A673 (cell line): ENCODE measurements around the gene ZEB2. TPM values are rescaled to one million over a fixed set of nuclear protein-coding genes. Genes with fewer than 3 reads are reported as not detected.
A peak's percentile ranks its signal among the peaks of the same experiment; 100 is the strongest.

Experiments
- BruUV-seq: library from RNA; stranded (reverse); fragments of 400-500 nt; replicated peaks from 2 replicates; lab custom pipeline; 2021; lab: Mats Ljungman, UMichigan
- CTCF ChIA-PET: fragments of 300-600 bp; sonication (Branson Sonifier 250); formaldehyde crosslinking; loops from one replicate; lab custom pipeline; 2022; ENCODE audit warnings: antibody characterized with exemption; lab: Charles Lee
- POLR2A ChIA-PET: fragments of 300-600 bp; sonication (Branson Sonifier 250); formaldehyde crosslinking; loops from one replicate; lab custom pipeline; 2022; ENCODE audit warnings: antibody characterized with exemption; ENCODE audit not compliant: low non-redundant PET; lab: Charles Lee
- DNase-seq: peaks from one replicate; pipeline ENCODE4 v3.0.0-alpha.2; 2015; ENCODE audit warnings: low spot score
- H3K27ac ChIP-seq: fragments of 200-600 bp; sonication (generic); 2 replicates; pipeline ENCODE4 v1.5.1; 2016; ENCODE audit warnings: mixed run types, low read depth, mild to moderate bottlenecking, mixed read lengths, antibody characterized with exemption, low read length; ENCODE audit not compliant: poor library complexity, severe bottlenecking
- H3K27me3 ChIP-seq: fragments of 200-600 bp; sonication (generic); replicated peaks from 2 replicates; pipeline ENCODE4 v1.6.1; 2017; ENCODE audit warnings: mixed run types, low read depth, mild to moderate bottlenecking, mixed read lengths, antibody characterized with exemption, low read length; ENCODE audit not compliant: insufficient read depth, poor library complexity
- H3K36me3 ChIP-seq: fragments of 200-600 bp; sonication (generic); 2 replicates; pipeline ENCODE4 v1.6.1; 2016; ENCODE audit warnings: mixed run types, mild to moderate bottlenecking, mixed read lengths, antibody characterized with exemption, low read length; ENCODE audit not compliant: insufficient read depth, poor library complexity, severe bottlenecking
- H3K4me1 ChIP-seq: fragments of 200-600 bp; sonication (generic); 2 replicates; pipeline ENCODE4 v1.6.1; 2017; ENCODE audit warnings: mixed run types, mild to moderate bottlenecking, mixed read lengths, antibody characterized with exemption, low read length; ENCODE audit not compliant: insufficient read depth, poor library complexity, severe bottlenecking
- H3K4me3 ChIP-seq: fragments of 200-600 bp; sonication (generic); 2 replicates; pipeline ENCODE4 v1.5.1; 2016; ENCODE audit warnings: low read depth, mixed run types, mild to moderate bottlenecking, mixed read lengths, low read length; ENCODE audit not compliant: poor library complexity, severe bottlenecking
- H3K9me3 ChIP-seq: fragments of 200-600 bp; sonication (generic); 2 replicates; pipeline ENCODE4 v1.6.1; 2016; ENCODE audit warnings: mixed run types, low read depth, mild to moderate bottlenecking, mixed read lengths, antibody characterized with exemption, low read length; ENCODE audit not compliant: poor library complexity, severe bottlenecking
- EZH2 ChIP-seq: fragments of 200-600 bp; sonication (generic); IDR thresholded peaks from 2 replicates; pipeline ENCODE4 v1.6.1; 2017; ENCODE audit warnings: borderline replicate concordance, low read depth, mild to moderate bottlenecking, mixed read lengths, antibody characterized with exemption, low read length; ENCODE audit not compliant: poor library complexity, severe bottlenecking
- intact Hi-C: fragments of 100-400 bp; cut with micrococcal nuclease; formaldehyde crosslinking; loops from one replicate; pipeline ENCODE4 v1.10.0; 2022; ENCODE audit not compliant: unreplicated experiment
- total RNA-seq: library from RNA; stranded (reverse); gene quantifications from 2 replicates; pipeline ENCODE4 v1.2.3, GENCODE V29; 2021
- TF ChIP-seq, protein P1 (sequence below): fragments of 300-800, 200-600 bp; sonication (generic); conservative IDR thresholded peaks from 2 replicates; pipeline ENCODE4 v1.5.1; 2017; ENCODE audit warnings: low read depth, mild to moderate bottlenecking, antibody characterized with exemption, low read length, moderate library complexity, mixed read lengths

Gene ZEB2
- total RNA-seq, 1 experiment from 2014 or later: 146 TPM

DNA sequence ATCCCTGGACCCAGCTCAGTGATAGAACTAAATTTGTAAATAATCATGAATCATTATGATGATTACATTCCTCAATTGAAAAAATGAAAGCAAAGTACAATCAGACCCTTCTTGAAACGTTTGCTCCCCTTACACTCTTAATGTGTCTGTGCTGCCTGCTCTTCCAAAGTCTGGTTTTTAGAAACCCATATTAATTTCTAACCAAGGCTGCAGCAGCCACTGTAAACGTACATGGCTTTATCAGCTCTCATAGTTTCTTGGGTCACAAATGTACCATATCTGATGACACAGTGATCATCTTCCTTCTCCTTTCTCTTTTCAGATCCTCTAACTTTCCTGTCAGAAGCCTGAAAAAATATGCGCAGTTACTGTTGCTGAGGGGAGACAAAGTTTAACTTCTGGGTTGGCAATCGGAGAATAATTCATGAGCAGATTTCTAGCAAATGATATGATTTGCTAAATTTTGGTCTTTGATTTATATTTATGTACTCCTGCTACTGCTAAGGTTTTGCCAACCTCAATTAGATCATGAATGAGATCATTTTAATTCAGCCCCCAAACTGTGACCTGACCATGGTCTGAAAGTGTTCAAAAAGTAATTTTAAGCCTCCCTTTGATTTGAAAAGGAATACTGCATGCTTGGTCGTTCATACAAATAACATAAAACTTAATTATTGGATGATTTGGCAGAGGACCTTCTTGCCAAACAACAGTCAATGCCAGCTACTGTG lies 12.3 kb downstream of the ZEB2 start:
- no peak for DNase-seq
- TF ChIP-seq EZH2: no peak
- TF ChIP-seq, protein P1, sequence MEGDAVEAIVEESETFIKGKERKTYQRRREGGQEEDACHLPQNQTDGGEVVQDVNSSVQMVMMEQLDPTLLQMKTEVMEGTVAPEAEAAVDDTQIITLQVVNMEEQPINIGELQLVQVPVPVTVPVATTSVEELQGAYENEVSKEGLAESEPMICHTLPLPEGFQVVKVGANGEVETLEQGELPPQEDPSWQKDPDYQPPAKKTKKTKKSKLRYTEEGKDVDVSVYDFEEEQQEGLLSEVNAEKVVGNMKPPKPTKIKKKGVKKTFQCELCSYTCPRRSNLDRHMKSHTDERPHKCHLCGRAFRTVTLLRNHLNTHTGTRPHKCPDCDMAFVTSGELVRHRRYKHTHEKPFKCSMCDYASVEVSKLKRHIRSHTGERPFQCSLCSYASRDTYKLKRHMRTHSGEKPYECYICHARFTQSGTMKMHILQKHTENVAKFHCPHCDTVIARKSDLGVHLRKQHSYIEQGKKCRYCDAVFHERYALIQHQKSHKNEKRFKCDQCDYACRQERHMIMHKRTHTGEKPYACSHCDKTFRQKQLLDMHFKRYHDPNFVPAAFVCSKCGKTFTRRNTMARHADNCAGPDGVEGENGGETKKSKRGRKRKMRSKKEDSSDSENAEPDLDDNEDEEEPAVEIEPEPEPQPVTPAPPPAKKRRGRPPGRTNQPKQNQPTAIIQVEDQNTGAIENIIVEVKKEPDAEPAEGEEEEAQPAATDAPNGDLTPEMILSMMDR: no peak
- Histone ChIP-seq H3K36me3 (peaks cover 22% of the 10 kb centered on the region), H3K4me3 (peak overlapping the region; percentile 5), H3K27me3 (no peaks in the 10 kb centered on the region), H3K27ac (peak overlapping the region; percentile 98), H3K4me1 (peaks cover 96% of the 10 kb centered on the region), H3K9me3 (no peaks in the 10 kb centered on the region)
- no TSS peak for BruUV-seq
- POLR2A ChIA-PET: no interaction called here
- CTCF ChIA-PET: no interaction called here
- intact Hi-C loops: no loop called here

DNA sequence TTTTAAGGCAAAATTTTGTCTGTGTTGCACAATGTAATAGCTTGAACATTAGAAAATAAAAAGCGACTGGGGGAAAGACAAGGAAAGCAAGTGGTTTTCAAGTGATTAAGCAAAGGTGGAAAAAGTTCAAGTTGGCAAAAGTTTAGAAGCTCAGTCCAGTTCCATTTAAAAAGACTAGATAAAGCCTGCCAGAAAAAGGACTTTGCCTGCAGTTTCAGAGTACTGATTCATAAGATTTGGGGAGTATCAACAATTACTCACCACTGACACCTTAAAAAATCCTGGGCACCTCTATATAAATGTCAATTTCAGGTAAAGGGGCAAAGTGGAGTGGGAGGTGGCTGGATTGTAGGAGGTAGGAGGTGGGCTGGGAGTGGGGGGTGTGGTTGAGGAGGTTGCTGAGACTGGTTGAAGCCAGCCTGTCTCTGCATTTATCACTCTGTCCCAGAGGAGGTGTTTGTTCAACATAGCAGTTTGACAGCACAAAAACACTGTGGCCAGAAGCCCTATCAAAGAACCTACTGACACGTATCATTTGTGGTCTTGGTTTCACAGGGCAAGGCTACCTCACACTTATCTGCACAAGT lies 14.6 kb downstream of the ZEB2 start:
- ChIA-PET POLR2A (no interaction called here), CTCF (no interaction called here)
- H3K9me3 ChIP-seq: no peaks in the 10 kb centered on the region
- DNase-seq: no peak
- H3K27me3 ChIP-seq: no peaks in the 10 kb centered on the region
- BruUV-seq: no TSS peak
- TF ChIP-seq, protein P1: no peak
- no peak for TF ChIP-seq EZH2
- H3K36me3 ChIP-seq: peaks cover 23% of the 10 kb centered on the region
- H3K4me3 ChIP-seq: no peak overlapping the region
- peak overlapping the region; percentile 28 for H3K27ac ChIP-seq
- intact Hi-C loops: no loop called here
- peaks cover 81% of the 10 kb centered on the region for H3K4me1 ChIP-seq

DNA sequence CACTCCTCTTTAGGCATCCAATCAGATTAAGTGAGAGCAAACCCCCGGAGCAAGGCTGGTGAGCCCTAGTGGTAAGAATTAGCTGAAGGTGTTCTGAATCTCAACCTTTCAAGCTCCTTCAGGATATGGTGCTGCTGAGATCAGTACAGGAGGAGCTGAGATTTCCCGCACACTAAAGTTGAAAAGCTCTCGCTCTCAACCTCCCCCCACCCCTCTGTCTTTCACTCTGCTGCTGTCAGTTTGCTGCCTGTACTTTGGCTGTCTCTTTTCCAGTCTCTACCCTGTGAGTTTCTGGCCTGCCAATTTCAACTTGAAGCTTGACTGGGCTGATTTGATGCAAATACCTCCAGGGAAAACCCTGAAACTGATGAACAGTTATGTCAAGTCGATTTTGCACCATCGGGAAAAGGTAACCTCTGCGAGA lies 15.7 kb downstream of the ZEB2 start:
- H3K9me3 ChIP-seq: no peaks in the 10 kb centered on the region
- H3K27me3 ChIP-seq: no peaks in the 10 kb centered on the region
- no peak overlapping the region for H3K4me3 ChIP-seq
- H3K36me3 ChIP-seq: peaks cover 28% of the 10 kb centered on the region
- TF ChIP-seq, protein P1: no peak; the same call in 1 of the 2 replicates
- TF ChIP-seq EZH2: no peak
- intact Hi-C loops: no loop called here
- no TSS peak for BruUV-seq
- ChIA-PET POLR2A (no interaction called here), CTCF (interaction anchor here (1.1 kb wide), 1 partner anchor 91 kb away, joined by 3 read pairs; no protein-coding TSS in a partner anchor)
- H3K27ac ChIP-seq: peak overlapping the region; percentile 12
- H3K4me1 ChIP-seq: peaks cover 70% of the 10 kb centered on the region
- no peak for DNase-seq
